ENCODE measurements around the gene IL36B.

DNA sequence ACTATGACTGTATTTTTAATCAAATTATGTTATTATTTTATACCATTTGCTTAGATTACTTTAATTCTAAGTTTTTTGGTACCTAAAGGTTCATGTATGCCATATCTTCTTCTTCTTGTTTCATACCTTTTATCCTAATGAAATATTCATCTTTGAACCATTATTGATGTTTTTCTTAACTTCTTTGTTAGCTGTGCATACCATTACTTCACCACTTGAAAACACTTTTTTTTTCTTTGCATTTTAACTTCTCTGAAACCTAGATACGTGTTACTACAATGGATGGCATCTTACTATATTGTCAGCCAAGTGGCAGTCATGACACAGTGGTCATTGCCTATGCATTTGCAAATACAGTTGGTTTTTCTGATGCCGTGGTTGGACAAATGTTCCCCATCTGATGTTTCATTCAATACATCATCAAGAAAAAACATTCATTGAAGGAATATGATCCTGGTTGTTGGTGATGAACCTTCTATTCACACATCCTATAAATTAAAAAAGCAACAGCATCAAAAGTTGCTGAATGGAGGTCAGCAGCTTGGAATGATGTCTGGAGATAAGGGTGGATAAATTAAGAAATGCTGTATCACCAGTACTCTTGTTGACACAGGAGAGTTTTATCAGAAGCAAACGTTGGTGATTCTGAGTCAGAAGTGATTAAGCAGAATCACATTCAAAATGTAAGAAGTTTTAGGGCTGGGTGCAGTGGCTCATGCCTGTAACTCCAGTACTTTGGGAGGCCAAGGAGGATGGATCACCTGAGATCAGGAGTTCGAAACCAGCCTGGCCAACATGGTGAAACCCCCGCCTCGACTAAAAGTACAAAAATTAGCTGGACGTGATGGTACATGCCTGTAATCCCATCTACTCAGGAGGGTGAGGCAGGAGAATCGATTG lies 40.0 kb downstream of the IL36B start:
- TF ChIP-seq, protein P1, sequence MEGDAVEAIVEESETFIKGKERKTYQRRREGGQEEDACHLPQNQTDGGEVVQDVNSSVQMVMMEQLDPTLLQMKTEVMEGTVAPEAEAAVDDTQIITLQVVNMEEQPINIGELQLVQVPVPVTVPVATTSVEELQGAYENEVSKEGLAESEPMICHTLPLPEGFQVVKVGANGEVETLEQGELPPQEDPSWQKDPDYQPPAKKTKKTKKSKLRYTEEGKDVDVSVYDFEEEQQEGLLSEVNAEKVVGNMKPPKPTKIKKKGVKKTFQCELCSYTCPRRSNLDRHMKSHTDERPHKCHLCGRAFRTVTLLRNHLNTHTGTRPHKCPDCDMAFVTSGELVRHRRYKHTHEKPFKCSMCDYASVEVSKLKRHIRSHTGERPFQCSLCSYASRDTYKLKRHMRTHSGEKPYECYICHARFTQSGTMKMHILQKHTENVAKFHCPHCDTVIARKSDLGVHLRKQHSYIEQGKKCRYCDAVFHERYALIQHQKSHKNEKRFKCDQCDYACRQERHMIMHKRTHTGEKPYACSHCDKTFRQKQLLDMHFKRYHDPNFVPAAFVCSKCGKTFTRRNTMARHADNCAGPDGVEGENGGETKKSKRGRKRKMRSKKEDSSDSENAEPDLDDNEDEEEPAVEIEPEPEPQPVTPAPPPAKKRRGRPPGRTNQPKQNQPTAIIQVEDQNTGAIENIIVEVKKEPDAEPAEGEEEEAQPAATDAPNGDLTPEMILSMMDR (IDR thresholded peaks at IDR 0.05), result no peak
- no peak for TF ChIP-seq POLR2A (IDR thresholded peaks at IDR 0.05)

All from uterus (tissue), 2 donors.